ENCODE results near the gene TINAGL1. TPM values are rescaled to one million over a fixed set of nuclear protein-coding genes. Genes with fewer than 3 reads are reported as not detected.

TINAGL1 gene
- total and polyA plus RNA-seq, 10 of the 15 experiments (the other 5 are each of a cell fraction or from before 2014, with no cell fraction given), result 0.20 to 0.49 (median 0.23) TPM; not detected in 7

DNA sequence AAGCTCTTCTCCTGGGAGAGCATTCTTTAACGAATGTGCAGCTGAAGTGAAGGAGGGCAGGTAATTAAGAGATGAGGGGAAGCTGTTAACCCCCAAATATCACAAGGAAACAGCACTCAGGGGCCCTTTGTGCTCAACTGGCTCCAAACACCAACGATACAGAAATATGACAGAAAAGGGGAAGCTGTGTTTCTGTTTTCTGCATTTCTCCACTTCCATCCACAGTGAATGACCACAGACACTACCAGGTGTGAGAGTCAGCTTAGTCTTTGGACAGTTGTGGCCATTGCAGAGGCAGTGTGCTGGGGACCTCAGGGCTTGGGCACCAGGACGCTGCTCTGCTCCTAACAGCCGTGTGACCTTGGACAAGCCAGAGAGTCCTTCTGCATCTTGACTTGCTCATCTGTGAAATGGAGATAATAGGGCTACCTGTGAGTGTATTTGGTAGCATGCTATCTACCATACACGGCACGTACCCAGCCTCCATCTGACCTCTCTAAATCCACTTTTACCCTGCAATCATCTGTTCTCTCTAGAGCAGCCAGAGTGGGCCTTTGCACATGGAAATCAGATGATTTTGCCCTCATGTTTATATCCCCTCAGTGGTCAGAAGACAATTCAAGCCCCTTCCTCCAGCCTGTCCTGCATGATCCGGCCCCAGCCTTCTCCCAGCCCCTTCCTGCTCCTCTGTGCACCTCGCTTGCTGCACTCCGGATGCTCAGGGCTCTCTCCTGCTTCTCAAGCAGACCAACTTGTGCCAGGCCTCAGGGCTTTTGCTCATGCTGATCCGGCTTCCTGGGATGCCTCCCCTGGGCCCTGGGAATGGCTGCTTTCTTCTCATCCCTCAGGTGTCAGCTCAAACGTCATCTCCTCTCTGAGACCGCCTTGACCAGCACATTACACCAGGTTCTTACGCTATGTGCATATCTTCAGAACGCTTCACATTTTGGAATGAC is 4.7 kb upstream of the TINAGL1 start (continued):
- TF ChIP-seq CHD4 (IDR thresholded peaks at IDR 0.05) (no peak), SMAD5 (IDR thresholded peaks at IDR 0.05; ENCODE audit: low read depth) (no peak), CHD1 (IDR thresholded peaks at IDR 0.05; ENCODE audit: low read depth, low read length) (no peak), NR2C2 (IDR thresholded peaks at IDR 0.05; ENCODE audit: borderline replicate concordance, control insufficient read depth, insufficient read length, low read depth) (no peak), SMARCA5 (IDR thresholded peaks at IDR 0.05) (peak; percentile 48; the same call in 1 of the 2 replicates), SIX5 (IDR thresholded peaks at IDR 0.05; ENCODE audit: low read depth, low read length, severe bottlenecking) (no peak), IKZF1 (conservative IDR thresholded peaks at IDR 0.05) (peak; percentile 71), CREM (IDR thresholded peaks at IDR 0.05; ENCODE audit: low read depth) (no peak), KDM1A (IDR thresholded peaks at IDR 0.05; ENCODE audit: borderline replicate concordance) (no peak), MXI1 (IDR thresholded peaks at IDR 0.05; ENCODE audit: low read depth, low read length) (no peak), ZNF274 (IDR thresholded peaks at IDR 0.05; ENCODE audit: insufficient read depth, insufficient read length) (no peak), RUNX3 (IDR thresholded peaks at IDR 0.05; ENCODE audit: low read length) (peak; percentile 24; the same call in 1 of the 2 replicates), IKZF2 (IDR thresholded peaks at IDR 0.05) (peak; percentile 63 to 67; a peak in 3 of 4 replicates)
- TF ChIP-seq, protein P1, sequence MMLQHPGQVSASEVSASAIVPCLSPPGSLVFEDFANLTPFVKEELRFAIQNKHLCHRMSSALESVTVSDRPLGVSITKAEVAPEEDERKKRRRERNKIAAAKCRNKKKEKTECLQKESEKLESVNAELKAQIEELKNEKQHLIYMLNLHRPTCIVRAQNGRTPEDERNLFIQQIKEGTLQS (IDR thresholded peaks at IDR 0.05; ENCODE audit: borderline replicate concordance, extremely low read depth, low read depth, low read length), result no peak

All from GM12878 (cell line).